DMS153 treated with DMSO at 0.1 percent for 48 hours (cell line): Measurements from ENCODE around the gene BARX1.
"Not testable (repeated sequence)": the region's sequence is repeated elsewhere in the genome, so short reads cannot be mapped to it uniquely, and the experiment has no call there.

Experiments
- DNase-seq: peaks from one replicate; lab custom pipeline; 2025; ENCODE audit not compliant: unreplicated experiment; lab: John Stamatoyannopoulos, UW

BARX1 gene

DNA sequence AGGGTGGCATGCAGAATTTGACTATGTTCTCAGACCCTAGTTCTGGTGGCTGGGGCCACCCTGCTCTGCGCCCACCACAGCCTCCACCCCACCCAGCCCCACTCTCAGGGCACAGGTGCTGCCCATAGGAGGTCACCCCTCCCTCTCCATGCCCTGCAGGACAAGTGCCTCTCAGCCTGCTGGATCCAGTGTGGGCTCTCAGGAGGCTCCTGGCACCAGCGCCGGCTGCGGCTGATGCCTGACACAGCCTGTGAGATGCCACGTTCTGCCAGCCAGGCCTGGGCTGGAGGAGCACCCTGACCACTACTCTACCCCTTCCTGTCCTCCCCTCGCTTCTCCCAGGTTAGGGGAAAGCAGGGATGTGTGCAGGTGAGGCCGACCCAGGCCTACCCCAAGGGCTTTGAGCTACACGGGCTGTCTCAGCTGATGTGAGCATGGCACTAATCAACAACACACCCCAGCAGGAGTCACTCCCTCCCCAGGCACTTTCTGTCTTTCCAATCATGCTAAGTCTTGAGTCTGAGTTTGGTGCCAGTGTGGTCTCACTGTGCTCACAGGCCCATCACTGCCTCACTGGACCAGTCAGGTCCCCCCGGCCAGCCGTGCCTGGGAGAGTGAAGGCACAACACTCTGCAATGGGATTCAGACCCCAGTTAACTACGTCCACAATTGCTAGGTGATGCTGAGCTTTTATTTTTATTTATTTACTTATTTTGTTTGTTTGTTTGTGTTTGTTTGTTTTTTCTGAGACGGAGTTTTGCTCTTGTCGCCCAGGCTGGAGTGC lies 12.1 kb upstream of the BARX1 start:
- no peak for DNase-seq

GRCh38 chr9:93965830-93966577 lies 10.8 kb upstream of the BARX1 start:
- no peak for DNase-seq

GRCh38 chr9:93964685-93965084 lies 9.5 kb upstream of the BARX1 start:
- no peak for DNase-seq

DNA sequence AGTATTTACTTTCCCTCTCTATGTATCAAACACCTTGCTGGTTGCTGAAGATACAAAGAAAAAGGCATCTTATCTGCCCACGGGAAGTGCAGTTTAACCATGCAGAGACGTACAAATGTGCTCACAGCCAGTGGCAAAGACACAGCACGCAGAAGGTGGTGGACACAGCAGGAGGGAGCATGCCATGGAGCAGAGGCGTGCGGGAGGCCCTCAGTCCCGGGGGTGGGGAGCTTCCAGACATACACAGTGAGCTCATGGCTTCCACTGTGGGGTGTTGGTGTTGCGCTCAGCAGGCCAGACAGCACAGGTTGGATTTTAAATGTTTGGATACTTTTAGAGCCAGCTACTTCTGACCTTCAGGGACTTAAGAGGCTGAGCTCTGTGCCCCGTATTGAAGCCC lies 8.8 kb upstream of the BARX1 start:
- no peak for DNase-seq

GRCh38 chr9:93963489-93963888 lies 8.3 kb upstream of the BARX1 start:
- DNase-seq: not testable (repeated sequence)

- peak; percentile 89 for DNase-seq
These were observed 7.6 kb upstream of the BARX1 start for GRCh38 chr9:93962561-93963440.

GRCh38 chr9:93962017-93962416 lies 6.9 kb upstream of the BARX1 start:
- no peak for DNase-seq

- no peak for DNase-seq
These were observed 6.1 kb upstream of the BARX1 start for GRCh38 chr9:93960971-93961841.

GRCh38 chr9:93960221-93960970 lies 5.2 kb upstream of the BARX1 start:
- DNase-seq: no peak

DNA sequence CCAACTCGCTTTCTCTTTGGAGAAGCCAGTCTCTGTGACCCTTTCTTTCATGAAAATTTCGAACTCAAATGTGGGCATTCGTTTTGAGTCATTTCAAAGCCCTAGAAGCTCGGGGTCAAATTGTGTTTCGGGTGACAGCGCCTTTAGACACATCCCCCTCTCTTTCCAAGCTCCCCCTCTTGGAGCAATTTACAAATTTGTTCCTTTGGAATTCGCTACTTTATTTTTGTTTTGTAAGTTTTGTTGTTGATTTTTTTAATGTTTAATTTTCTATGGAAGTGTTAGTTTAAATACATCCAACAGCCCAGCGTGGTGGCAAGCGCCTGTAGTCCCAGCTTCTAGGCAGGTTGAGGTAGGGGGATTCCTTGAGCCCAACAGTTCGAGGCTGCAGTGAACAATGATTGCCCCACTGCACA lies 4.6 kb upstream of the BARX1 start:
- DNase-seq: no peak

- no peak for DNase-seq
These were observed 3.9 kb upstream of the BARX1 start for GRCh38 chr9:93958819-93959682.

- DNase-seq: no peak
These were observed 3.1 kb upstream of the BARX1 start for GRCh38 chr9:93958121-93958818.

- no peak for DNase-seq
These were observed 1.0 kb upstream of the BARX1 start for GRCh38 chr9:93955981-93956784.

- no peak for DNase-seq
These were observed 607 bp downstream of the BARX1 start for GRCh38 chr9:93954434-93955061.

DNA sequence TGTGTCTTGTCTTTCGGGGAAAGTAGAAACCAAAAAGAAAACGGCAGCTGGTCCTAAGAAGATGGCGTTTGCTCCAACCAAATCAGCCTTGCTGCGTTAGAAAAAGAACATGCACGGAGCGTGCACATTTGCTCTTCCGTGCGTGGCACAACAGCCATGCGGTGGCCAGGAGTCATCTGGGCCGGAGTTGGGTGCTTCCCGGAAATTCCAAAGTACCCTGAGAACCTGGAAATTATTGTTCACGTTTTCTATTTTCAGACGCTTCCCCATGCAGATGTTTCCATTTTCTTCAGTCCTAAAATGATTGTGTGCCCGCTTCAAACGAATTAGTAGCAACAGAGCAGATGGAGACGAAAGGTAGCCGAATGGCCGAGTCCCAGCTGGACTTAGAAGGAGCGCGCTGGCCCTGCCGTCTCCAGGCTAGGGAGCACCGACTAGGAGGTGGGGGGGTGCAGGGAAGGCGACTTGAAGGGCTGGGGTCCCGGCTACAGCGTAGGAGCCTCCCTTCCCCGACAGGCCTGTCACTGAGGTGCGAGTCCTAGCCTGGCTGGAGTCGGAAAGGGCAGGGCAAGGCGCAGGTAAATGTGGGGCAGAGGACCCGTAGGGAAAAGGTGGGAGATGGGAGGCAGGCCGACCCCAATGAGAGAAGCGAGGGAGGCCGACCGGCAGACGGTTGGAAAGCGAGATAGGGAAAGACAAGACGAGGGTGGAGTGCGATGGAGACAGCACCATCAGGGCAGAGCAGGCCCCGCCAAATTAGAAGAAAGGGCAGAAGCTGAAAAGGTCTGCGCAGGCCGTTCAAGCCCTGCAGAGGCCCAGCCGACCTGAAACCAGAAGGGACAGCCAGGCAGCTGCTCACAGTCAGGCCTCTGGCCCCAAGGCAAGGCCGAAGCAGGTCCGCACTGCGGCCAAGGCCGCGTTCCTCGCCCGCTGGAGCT lies 1.4 kb downstream of the BARX1 start:
- DNase-seq: no peak
